Measurements from ENCODE around the gene FGD1. TPM values are rescaled to one million over a fixed set of nuclear protein-coding genes. Genes with fewer than 3 reads are reported as not detected.

Gene FGD1
- total RNA-seq, 1 experiment from 2014 or later: 5.8 TPM

GRCh38 chrX:54494989-54495813, 833 bp downstream of the FGD1 start (continued):
- TF ChIP-seq ZFX (IDR thresholded peaks at IDR 0.05): no peak

- Histone ChIP-seq H3K9me2 (ENCODE audit: insufficient read depth) (no peaks in the 10 kb centered on the region), H3K4me3 (replicated peaks in 1 of 2; ENCODE audit: low read depth in 1 of 2, low read length in 2 of 2) (no peak overlapping the region), H3K4me1 (ENCODE audit: control insufficient read depth in 1 of 2, insufficient read depth in 2 of 2, low read length in 2 of 2) (peaks cover 2 to 17% of the 10 kb centered on the region in 2 experiments; a peak in 2 of 4 replicates), H3K4me2 (ENCODE audit: low read length) (peak overlapping the region; percentile 40), H4K20me1 (ENCODE audit: insufficient read depth) (no peaks in the 10 kb centered on the region), H3K27ac (ENCODE audit: low read depth, low read length) (no peak overlapping the region), H3K27me3 (ENCODE audit: insufficient read depth, low read length) (no peaks in the 10 kb centered on the region), H3K9me3 (ENCODE audit: control insufficient read depth in 1 of 2, insufficient read depth in 1 of 2, low read depth in 1 of 2, low read length in 2 of 2) (no peaks in the 10 kb centered on the region), H2AFZ (ENCODE audit: low read depth, low read length, poor library complexity, severe bottlenecking) (no peak overlapping the region), H3K79me2 (ENCODE audit: insufficient read depth, low read length) (no peaks in the 10 kb centered on the region), H3K9ac (ENCODE audit: low read length) (no peak overlapping the region), H3K36me3 (ENCODE audit: control insufficient read depth in 1 of 2, insufficient read depth in 2 of 2, low read length in 2 of 2) (no peaks in the 10 kb centered on the region)
- intact Hi-C loops (cut with micrococcal nuclease): no loop called here
- no peak for TF ChIP-seq SP1 (IDR thresholded peaks at IDR 0.05; ENCODE audit: low read depth)
- no peak for TF ChIP-seq YY1 (IDR thresholded peaks at IDR 0.05; ENCODE audit: extremely low read depth, insufficient replicate concordance, low read depth, low read length)
- no peak for TF ChIP-seq POLR2AphosphoS5 (IDR thresholded peaks at IDR 0.05; ENCODE audit: low read depth, low read length)
- TF ChIP-seq SRF (IDR thresholded peaks at IDR 0.05; ENCODE audit: low read depth): no peak
- no peak for TF ChIP-seq ZNF274 (IDR thresholded peaks at IDR 0.05; ENCODE audit: low read depth, low read length)
- TF ChIP-seq ZBTB33 (IDR thresholded peaks at IDR 0.05; ENCODE audit: extremely low read depth, insufficient replicate concordance, low read length): no peak
- TF ChIP-seq EZH2phosphoT487 (IDR thresholded peaks at IDR 0.05; ENCODE audit: borderline replicate concordance): no peak
- TF ChIP-seq TCF7L2 (IDR thresholded peaks at IDR 0.05; ENCODE audit: borderline replicate concordance, extremely low read depth, insufficient read depth, insufficient read length): no peak
- DNase-seq (ENCODE audit: low read depth, low spot score): no peak
- ChIA-PET CTCF (no interaction called here), POLR2A (no interaction called here), RAD21 (ENCODE audit: low non-redundant PET in 1 of 2, low total read pairs in 2 of 2, uncharacterized antibody in 2 of 2, unreplicated experiment in 2 of 2) (no interaction called here)
- TSS peak; percentile 69 for BruUV-seq (replicated peaks)
- no peak for ATAC-seq
These were observed 1.7 kb downstream of the FGD1 start for GRCh38 chrX:54494166-54494988.
